Measurements from ENCODE around the gene OR2Y1.
"Not testable (repeated sequence)": the region's sequence is repeated elsewhere in the genome, so short reads cannot be mapped to it uniquely, and the experiment has no call there.

OR2Y1 gene

DNA sequence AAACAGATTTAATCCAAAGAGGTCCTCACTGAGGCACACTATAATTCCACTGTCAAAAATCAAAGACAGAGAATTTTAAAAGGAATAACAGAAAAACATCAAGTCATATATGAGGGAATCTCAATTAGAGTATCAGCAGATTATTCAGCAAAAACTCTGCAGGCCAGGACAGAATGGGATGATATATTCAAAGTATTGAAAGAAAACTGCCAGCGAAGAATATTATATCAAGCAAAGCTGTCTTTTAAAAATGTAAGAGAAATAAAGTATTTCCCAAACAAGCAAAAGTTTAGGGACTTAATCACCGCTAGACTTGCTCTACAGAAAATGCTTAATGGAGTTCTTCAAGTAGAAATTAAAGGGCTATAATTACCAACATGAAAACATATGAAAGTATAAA is 15.7 kb upstream of the OR2Y1 start:
- no peaks in the 10 kb centered on the region for H3F3A ChIP-seq (ENCODE audit: insufficient read depth, low read length)
- H3K9ac ChIP-seq (ENCODE audit: low read length) = no peak overlapping the region
- no peaks in the 10 kb centered on the region for H3K36me3 ChIP-seq (replicated peaks; ENCODE audit: insufficient read depth, low read length)
- DNase-seq = no peak
- no peak overlapping the region for H3K4me2 ChIP-seq (ENCODE audit: low read depth, low read length)
- H3K27me3 ChIP-seq (replicated peaks; ENCODE audit: insufficient read depth, low read length) = no peaks in the 10 kb centered on the region
- TF ChIP-seq EZH2 (optimal IDR thresholded peaks at IDR 0.05; ENCODE audit: low read depth, low read length) (no peak), EZH2phosphoT487 (IDR thresholded peaks at IDR 0.05; ENCODE audit: low read length) (no peak)
- TF ChIP-seq, protein P1, sequence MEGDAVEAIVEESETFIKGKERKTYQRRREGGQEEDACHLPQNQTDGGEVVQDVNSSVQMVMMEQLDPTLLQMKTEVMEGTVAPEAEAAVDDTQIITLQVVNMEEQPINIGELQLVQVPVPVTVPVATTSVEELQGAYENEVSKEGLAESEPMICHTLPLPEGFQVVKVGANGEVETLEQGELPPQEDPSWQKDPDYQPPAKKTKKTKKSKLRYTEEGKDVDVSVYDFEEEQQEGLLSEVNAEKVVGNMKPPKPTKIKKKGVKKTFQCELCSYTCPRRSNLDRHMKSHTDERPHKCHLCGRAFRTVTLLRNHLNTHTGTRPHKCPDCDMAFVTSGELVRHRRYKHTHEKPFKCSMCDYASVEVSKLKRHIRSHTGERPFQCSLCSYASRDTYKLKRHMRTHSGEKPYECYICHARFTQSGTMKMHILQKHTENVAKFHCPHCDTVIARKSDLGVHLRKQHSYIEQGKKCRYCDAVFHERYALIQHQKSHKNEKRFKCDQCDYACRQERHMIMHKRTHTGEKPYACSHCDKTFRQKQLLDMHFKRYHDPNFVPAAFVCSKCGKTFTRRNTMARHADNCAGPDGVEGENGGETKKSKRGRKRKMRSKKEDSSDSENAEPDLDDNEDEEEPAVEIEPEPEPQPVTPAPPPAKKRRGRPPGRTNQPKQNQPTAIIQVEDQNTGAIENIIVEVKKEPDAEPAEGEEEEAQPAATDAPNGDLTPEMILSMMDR (IDR thresholded peaks at IDR 0.05; ENCODE audit: low read length) = no peak
- H3K79me2 ChIP-seq (ENCODE audit: low read length) = no peaks in the 10 kb centered on the region
- H3K4me1 ChIP-seq (ENCODE audit: low read length) = no peaks in the 10 kb centered on the region
- H3K9me2 ChIP-seq (replicated peaks; ENCODE audit: insufficient read depth, low read length) = no peaks in the 10 kb centered on the region
- no peaks in the 10 kb centered on the region for H3K9me3 ChIP-seq (replicated peaks; ENCODE audit: insufficient read depth, low read length)
- no peak overlapping the region for H3K27ac ChIP-seq (ENCODE audit: low read length)
- no peak overlapping the region for H3K4me3 ChIP-seq (ENCODE audit: low read length)
- H4K20me1 ChIP-seq (ENCODE audit: insufficient read depth, low read length) = no peaks in the 10 kb centered on the region
- H2AFZ ChIP-seq (ENCODE audit: low read length) = no peak overlapping the region

DNA sequence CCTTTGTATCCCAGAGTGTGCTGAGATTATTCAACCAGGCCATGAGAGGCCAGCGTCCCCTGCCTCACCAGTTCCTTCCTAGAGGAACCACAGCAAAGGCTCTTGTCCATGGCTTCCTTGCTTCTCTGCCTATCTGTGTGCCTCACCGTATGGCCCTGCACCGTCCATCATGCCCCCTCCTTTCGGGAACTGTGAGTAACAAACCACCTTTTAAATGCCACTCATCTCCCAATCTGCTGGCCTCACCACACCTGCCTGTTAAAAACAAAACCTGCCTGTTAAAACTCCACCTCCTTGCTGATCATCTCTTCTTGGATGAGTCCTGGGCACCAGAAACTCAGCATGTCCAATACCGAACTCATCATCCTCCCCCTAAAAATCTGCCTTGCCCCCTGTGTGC is 4.4 kb upstream of the OR2Y1 start:
- TF ChIP-seq, protein P1 (IDR thresholded peaks at IDR 0.05; ENCODE audit: low read length) = no peak
- TF ChIP-seq EZH2 (optimal IDR thresholded peaks at IDR 0.05; ENCODE audit: low read depth, low read length) (no peak), EZH2phosphoT487 (IDR thresholded peaks at IDR 0.05; ENCODE audit: low read length) (no peak)
- DNase-seq = no peak

DNA sequence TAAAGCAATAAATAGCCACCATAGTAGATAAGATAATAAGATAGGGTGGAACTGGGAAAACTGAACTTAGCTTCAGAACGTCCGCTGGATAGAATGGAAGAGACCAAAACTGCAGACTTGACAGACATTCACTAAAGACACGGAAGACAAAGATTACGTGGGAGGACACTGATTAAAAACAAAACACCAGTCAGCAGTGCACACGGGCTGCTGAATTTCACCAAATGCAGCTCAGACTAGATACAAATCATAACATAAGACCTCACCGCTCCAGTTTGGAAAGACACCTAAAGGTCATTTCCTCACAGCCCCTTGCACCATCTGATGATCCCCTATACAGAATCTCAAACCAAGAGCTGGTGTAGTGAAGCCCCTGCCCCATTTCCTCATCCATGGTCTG is 2.9 kb upstream of the OR2Y1 start:
- H4K20me1 ChIP-seq (ENCODE audit: insufficient read depth, low read length) = no peaks in the 10 kb centered on the region
- H3K27me3 ChIP-seq (replicated peaks; ENCODE audit: insufficient read depth, low read length) = peaks cover 9% of the 10 kb centered on the region; the same call in 1 of the 2 replicates
- no peak overlapping the region for H3K4me2 ChIP-seq (ENCODE audit: low read depth, low read length)
- H3K4me1 ChIP-seq (ENCODE audit: low read length) = no peaks in the 10 kb centered on the region
- H3K9me3 ChIP-seq (replicated peaks; ENCODE audit: insufficient read depth, low read length) = no peaks in the 10 kb centered on the region
- no peak overlapping the region for H3K27ac ChIP-seq (ENCODE audit: low read length)
- DNase-seq = no peak
- H3K9me2 ChIP-seq (replicated peaks; ENCODE audit: insufficient read depth, low read length) = no peaks in the 10 kb centered on the region
- H3K9ac ChIP-seq (ENCODE audit: low read length) = no peak overlapping the region
- H3K79me2 ChIP-seq (ENCODE audit: low read length) = no peaks in the 10 kb centered on the region
- H3K4me3 ChIP-seq (ENCODE audit: low read length) = no peak overlapping the region
- H2AFZ ChIP-seq (ENCODE audit: low read length) = no peak overlapping the region
- H3F3A ChIP-seq (ENCODE audit: insufficient read depth, low read length) = no peaks in the 10 kb centered on the region
- TF ChIP-seq, protein P1 (IDR thresholded peaks at IDR 0.05; ENCODE audit: low read length) = no peak
- no peak for TF ChIP-seq EZH2 (optimal IDR thresholded peaks at IDR 0.05; ENCODE audit: low read depth, low read length)
- no peak for TF ChIP-seq EZH2phosphoT487 (IDR thresholded peaks at IDR 0.05; ENCODE audit: low read length)
- no peaks in the 10 kb centered on the region for H3K36me3 ChIP-seq (replicated peaks; ENCODE audit: insufficient read depth, low read length)

More for the DNA sequence above, 4.4 kb upstream of the OR2Y1 start:
- Histone ChIP-seq H3K9ac (ENCODE audit: low read length) (no peak overlapping the region), H3K27me3 (replicated peaks; ENCODE audit: insufficient read depth, low read length) (peaks cover 9% of the 10 kb centered on the region; the same call in 1 of the 2 replicates), H3K79me2 (ENCODE audit: low read length) (no peaks in the 10 kb centered on the region), H3K9me2 (replicated peaks; ENCODE audit: insufficient read depth, low read length) (no peaks in the 10 kb centered on the region), H3F3A (ENCODE audit: insufficient read depth, low read length) (no peaks in the 10 kb centered on the region), H3K4me3 (ENCODE audit: low read length) (no peak overlapping the region), H3K27ac (ENCODE audit: low read length) (no peak overlapping the region), H3K4me2 (ENCODE audit: low read depth, low read length) (no peak overlapping the region), H3K36me3 (replicated peaks; ENCODE audit: insufficient read depth, low read length) (no peaks in the 10 kb centered on the region), H3K4me1 (ENCODE audit: low read length) (no peaks in the 10 kb centered on the region), H4K20me1 (ENCODE audit: insufficient read depth, low read length) (no peaks in the 10 kb centered on the region), H3K9me3 (replicated peaks; ENCODE audit: insufficient read depth, low read length) (no peaks in the 10 kb centered on the region), H2AFZ (ENCODE audit: low read length) (no peak overlapping the region)

DNA sequence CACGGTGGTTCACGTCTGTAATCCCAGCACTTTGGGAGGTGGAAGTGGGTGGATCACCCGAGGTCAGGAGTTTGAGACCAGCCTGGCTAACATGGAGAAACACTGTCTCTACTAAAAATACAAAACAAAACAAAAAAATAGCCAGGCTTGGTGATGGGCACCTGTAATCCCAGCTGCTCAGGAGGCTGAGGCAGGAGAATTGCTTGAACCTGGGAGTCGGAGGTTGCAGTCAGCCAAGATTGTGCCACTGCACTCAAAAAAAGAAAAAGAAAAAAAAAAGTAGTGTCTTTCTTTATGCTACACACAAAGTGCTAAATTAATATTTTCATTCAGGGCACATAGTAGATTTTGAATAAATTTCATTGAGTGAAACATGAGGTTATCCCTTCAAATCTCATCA is 1.1 kb upstream of the OR2Y1 start:
- not testable (repeated sequence) for H3F3A ChIP-seq (ENCODE audit: insufficient read depth, low read length); H3K9me3 ChIP-seq (replicated peaks; ENCODE audit: insufficient read depth, low read length); H3K4me2 ChIP-seq (ENCODE audit: low read depth, low read length); H3K36me3 ChIP-seq (replicated peaks; ENCODE audit: insufficient read depth, low read length); H3K27me3 ChIP-seq (replicated peaks; ENCODE audit: insufficient read depth, low read length); H3K27ac ChIP-seq (ENCODE audit: low read length); H3K9me2 ChIP-seq (replicated peaks; ENCODE audit: insufficient read depth, low read length); H3K4me3 ChIP-seq (ENCODE audit: low read length); H3K9ac ChIP-seq (ENCODE audit: low read length); H3K4me1 ChIP-seq (ENCODE audit: low read length); H3K79me2 ChIP-seq (ENCODE audit: low read length); H4K20me1 ChIP-seq (ENCODE audit: insufficient read depth, low read length); DNase-seq; H2AFZ ChIP-seq (ENCODE audit: low read length)
